ENCODE data around the gene EDDM13.
"Not testable (repeated sequence)": the region's sequence is repeated elsewhere in the genome, so short reads cannot be mapped to it uniquely, and the experiment has no call there.

The EDDM13 gene

DNA sequence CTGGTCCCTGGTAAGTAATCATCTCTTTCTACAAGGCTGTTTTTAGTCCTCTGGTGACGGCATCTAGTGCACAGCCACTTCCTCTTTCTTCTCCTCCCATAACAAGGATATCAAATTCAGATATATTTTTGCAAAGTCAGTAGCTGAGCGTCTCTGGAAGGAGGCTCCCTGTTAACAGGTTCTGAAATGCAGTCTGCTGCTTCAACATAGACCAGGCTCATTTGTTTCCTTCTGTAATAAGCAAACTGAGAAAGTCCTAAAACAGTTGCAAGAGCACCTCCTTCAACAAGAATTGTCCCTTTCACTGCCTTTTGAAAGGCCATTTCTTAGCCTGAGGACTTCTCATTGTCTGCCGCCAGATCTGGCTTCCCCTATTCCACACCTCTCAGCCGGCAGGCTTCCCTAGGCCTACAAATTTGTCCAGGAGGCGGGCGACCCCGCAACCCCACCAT, 49.5 kb downstream of the EDDM13 start:
- DNase-seq: no peak

DNA sequence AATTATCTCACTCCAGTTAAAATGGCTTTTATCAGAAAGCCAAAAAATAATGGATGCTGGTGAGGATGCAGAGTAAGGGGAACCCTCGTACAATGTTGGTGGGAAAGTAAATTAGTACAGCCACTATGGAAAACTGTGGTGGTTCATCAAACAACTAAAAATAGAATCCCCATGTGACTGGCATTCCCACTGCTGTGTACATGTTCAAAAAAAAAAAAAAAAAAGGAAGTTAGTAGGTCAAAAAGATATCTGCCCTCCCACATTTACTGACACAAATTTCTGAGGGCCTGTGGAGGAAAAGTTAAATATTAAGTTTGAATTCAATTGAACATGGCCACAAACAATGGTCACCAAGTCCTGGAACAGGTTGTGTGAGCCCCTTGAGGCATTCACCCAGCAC, 51.9 kb downstream of the EDDM13 start:
- no peak for DNase-seq

DNA sequence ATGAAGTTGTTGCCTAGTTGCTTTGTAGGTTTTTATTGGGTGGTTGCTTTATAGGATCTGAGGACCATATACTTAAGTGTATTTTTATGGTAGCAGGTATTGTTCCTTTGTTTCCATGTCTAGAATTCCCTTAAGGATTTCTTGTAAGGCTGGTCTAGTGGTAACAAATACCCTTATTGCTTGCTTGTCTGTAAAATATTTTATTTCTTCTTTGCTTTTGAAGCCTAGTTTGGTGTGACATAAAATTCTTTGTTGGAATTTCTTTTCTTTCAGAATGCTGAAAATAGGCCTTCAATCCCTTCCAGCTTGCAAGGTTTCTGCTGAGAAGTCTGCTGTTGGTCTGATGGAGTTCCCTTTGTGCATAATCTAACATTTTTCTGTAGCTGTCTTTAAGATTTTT, 60.1 kb downstream of the EDDM13 start:
- DNase-seq: no peak

DNA sequence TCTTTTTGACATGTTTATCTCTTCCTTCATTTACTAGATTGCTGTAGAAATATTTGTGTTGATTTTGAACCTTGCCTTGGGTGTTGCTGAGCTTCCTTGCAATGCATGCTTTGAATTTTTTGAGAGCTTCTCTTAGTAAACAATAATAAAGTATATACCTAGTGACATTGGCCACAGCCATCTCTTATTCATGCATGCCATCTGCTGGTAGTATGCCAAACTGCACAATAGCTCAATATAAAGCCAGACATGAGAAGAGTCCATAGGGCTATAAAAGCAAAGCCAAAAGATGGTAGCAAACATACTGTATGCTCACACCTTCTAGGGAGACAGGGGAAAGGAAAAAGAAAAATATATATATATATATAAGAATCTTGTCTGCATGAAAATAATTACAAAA, 61.0 kb downstream of the EDDM13 start:
- DNase-seq: no peak

DNA sequence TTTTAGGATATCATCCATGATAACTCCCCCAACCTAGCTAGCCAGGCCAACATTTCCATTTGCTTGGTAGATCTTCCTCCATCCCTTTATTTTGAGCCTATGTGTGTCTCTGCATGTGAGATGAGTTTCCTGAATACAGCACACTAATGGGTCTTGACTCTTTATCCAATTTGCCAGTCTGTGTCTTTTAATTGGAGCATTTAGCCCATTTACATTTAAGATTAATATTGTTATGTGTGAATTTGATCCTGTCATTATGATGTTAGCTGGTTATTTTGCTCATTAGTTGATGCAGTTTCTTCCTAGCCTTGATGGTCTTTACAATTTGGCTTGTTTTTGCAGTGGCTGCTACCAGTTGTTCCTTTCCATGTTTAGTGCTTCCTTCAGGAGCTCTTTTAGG, 62.8 kb downstream of the EDDM13 start:
- DNase-seq: not testable (repeated sequence)

DNA sequence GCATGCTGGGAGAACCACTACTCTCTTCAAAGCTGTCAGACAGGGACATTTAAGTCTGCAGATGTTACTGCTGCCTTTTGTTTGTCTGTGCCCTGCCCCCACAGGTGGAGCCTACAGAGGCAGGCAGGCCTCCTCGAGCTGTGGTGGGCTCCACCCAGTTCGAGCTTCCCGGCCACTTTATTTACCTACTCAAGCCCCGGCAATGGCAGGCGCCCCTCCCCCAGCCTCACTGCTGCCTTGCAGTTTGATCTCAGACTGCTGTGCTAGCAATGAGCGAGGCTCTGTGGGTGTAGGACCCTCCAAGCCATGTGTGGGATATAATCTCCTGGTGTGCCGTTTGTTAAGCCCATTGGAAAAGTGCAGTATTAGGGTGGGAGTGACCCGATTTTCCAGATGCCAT, 64.5 kb downstream of the EDDM13 start:
- DNase-seq: not testable (repeated sequence)

DNA sequence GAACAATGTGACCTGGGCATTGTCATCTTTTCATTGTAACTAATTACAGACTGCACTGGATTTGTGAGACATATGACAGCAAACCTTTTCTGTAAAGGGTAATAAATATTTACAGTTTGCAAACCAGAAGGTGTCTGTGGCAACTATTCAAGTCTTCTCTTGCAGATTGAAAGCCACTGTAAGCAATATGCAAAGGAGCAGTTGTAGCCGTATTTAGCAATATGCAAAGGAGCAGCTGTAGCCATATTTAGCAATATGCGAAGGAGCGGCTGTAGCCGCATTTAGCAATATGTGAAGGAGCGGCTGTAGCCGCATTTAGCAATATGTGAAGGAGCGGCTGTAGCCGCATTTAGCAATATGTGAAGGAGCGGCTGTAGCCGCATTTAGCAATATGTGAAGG, 66.5 kb downstream of the EDDM13 start:
- DNase-seq: not testable (repeated sequence)

DNA sequence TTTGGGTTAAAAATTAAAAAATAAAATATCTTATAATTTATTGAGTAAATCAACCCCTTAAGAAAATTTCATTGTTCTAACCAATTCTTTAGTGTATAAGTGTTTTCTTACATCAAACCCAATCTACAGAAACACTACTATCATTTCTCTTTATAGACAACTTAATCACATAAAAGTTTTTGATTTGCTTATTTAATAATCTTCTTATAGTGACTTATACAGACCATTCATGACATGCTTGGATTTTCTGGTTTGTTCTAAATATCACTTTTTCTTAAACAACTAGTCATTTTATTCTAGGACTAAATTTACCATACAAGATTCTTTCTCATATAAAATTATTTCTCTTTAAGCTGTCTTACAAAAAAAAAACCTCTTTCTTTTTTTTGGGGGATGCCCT, 69.4 kb downstream of the EDDM13 start:
- DNase-seq: no peak

DNA sequence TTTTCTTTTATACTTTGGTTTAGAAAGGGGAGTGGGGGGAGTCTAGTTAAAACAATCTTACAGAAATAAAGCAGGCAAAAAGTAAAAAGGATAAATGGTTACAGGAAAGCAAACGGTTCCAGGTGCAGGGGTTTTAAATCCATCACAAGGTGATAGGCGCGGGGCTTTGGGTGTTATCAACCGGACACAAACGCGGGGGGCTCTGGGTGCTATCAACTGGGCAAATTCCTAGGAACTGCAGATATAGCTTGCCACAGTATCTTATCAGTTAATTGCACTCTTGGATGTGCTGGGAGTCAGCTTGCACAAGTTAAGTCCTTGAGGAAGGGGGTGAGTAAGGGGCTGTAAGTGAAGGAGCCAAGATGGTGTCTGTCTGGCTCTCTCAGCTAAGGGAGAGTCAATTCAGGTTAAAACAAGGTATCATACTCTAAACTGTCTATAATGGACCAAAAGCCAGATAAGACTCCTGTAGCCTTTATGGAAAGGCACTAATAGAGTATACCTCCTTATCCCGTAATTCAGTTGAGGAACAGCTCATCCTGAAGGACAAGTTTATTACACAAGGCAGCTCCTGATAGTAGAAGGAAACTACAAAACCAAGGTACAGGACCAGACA, 74.7 kb downstream of the EDDM13 start:
- no peak for DNase-seq

DNA sequence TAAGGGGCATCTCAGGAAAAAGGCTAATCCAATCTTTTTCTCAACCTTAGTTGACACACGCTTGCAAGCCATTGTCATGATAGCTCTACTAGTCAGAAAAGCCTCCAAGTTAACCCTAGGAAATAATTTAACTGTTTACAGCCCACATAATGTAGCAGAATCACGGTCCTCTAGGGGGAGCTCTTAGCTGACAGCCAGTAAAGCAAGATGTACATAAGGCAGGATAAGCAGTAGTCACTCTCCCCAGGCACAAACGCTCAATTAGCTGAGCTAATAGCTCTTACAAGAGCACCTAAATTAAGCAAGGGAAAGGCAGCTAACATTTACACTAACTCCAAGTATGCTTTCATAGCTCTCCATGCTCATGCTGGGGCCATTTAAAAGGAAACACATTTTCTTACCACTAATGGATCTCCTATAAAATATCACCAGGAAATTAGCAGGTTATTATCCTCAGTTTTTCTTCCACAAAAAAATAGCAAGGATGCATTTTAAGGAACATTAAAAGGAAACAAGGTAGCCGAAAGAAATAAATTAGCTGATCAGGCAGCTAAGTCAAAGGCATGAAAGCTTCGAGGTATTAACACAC, 75.8 kb downstream of the EDDM13 start:
- DNase-seq: no peak

DNA sequence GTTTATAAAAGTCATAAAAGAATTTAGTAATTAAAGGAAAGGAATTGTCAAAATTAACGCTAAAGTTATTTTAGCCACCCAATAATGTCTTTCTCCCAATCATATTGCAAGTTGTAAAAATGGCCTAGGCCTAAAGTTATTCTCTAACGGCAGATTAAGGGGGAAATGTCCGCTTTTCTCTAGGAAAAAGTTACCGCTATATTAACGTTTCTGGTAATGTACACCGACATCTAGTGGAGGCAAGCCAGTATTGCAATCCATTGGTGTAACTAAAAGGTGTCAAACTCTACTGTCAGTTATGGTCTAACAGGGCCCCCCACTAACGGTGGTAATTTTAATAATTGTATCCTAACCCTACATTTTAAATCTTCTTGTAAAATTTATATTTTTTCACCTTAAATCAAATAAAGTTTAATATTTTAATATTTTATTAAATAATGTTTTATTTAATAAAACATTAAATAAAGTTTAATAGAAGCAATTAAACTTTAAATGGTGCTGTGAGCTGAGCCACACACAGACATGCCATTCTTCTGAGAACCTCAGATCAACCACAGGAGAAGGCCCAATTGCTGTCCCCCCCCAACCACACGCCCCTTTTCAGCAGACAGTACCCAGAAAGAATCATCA, 78.0 kb downstream of the EDDM13 start:
- DNase-seq: no peak

DNA sequence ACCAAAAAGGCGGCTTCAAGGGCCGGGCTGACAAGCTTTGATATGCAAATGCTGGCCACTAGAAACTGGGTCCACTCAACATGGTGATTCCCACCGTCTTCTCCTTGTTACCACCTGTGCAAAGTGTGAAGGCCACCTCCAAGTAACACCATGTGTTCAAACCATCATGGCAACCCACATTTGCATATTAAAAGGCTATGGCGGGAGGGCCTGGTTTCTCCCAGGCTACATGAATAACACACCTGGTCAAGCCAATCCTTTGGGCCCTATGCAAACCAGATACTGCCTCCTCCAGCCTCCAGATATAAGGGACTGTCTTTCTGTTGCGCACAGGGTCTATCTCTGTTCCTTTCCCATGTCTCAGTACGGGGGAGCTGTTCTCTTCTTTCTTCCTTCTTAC, 78.7 kb downstream of the EDDM13 start:
- DNase-seq: no peak

DNA sequence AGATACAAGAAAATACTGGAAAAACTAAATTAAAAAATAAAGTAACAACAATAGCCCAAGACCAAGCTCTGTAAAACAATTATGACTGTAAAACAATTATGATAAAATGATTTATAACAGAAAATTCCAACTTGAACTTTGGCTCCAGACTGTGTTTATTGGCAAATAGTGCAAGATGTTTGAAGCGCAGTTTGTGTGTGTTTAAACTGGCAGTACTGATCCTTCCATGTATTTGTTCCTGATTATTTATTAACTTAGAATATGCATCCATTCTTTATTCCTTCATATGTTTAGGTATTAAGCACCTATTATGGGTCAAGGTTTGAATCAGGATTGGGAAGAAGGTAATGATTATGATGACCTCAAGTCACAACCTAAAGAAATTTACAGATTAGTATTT, 83.0 kb downstream of the EDDM13 start:
- no peak for DNase-seq

DNA sequence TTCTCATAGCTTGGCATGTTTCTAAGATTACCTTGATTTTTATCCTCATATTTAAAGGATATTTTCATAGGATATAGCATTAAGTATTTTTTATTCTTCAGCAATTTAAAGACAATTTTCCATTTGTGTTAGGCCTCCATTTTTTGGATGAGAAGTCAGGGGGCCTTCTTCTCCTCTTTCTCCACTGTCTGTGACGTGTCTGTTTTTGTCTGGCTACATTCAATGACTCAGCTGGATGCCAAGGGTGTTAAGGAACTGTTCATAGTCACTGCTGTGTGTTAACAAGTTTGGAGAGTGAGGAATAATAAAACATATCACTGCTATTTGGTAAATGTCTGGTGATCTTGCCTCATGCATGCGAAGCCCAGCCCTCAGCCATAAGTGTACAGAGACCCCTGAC, 84.4 kb downstream of the EDDM13 start:
- DNase-seq: no peak

Data from activated CD8-positive, alpha-beta memory T cell treated with anti-CD3 and anti-CD28 coated beads, Interleukin-2, amount 50 U/mL, for 48 hours (primary cell).